HK-2 (cell line): ENCODE data around the gene PTPRN2.
"Not testable (repeated sequence)": the region's sequence is repeated elsewhere in the genome, so short reads cannot be mapped to it uniquely, and the experiment has no call there.

Experiments
- DNase-seq: peaks from one replicate; pipeline ENCODE4 v3.0.0-alpha.2; 2018; ENCODE audit not compliant: unreplicated experiment

The PTPRN2 gene

GRCh38 chr7:158278745-158279320, 308.8 kb downstream of the PTPRN2 start:
- DNase-seq, result no peak

GRCh38 chr7:158277219-158278141, 310.1 kb downstream of the PTPRN2 start:
- no peak for DNase-seq

GRCh38 chr7:158276414-158277218, 311.0 kb downstream of the PTPRN2 start:
- DNase-seq, result no peak

- no peak for DNase-seq
These were observed 311.8 kb downstream of the PTPRN2 start for GRCh38 chr7:158275711-158276413.

GRCh38 chr7:158274996-158275395, 312.6 kb downstream of the PTPRN2 start:
- no peak for DNase-seq

- DNase-seq, result no peak
These were observed 313.2 kb downstream of the PTPRN2 start for GRCh38 chr7:158274404-158274811.

GRCh38 chr7:158273756-158274342, 313.8 kb downstream of the PTPRN2 start:
- not testable (repeated sequence) for DNase-seq

GRCh38 chr7:158273138-158273651, 314.4 kb downstream of the PTPRN2 start:
- DNase-seq, result no peak

- DNase-seq, result no peak
These were observed 315.0 kb downstream of the PTPRN2 start for GRCh38 chr7:158272509-158273137.

GRCh38 chr7:158272091-158272490, 315.5 kb downstream of the PTPRN2 start:
- no peak for DNase-seq

GRCh38 chr7:158271646-158272045, 316.0 kb downstream of the PTPRN2 start:
- no peak for DNase-seq

- DNase-seq, result no peak
These were observed 316.7 kb downstream of the PTPRN2 start for GRCh38 chr7:158270856-158271413.

GRCh38 chr7:158270106-158270775, 317.4 kb downstream of the PTPRN2 start:
- DNase-seq, result no peak

- DNase-seq, result no peak
These were observed 318.6 kb downstream of the PTPRN2 start for GRCh38 chr7:158268816-158269535.

- no peak for DNase-seq
These were observed 319.7 kb downstream of the PTPRN2 start for GRCh38 chr7:158267742-158268435.

GRCh38 chr7:158266817-158267741, 320.5 kb downstream of the PTPRN2 start:
- no peak for DNase-seq

- no peak for DNase-seq
These were observed 321.2 kb downstream of the PTPRN2 start for GRCh38 chr7:158266426-158266816.
